A549 (cell line): Measurements from ENCODE around the gene PCSK5. TPM values are rescaled to one million over a fixed set of nuclear protein-coding genes. Genes with fewer than 3 reads are reported as not detected.

Experiments
- ATAC-seq, 2 experiments: fragments of 200-7000 bp in 1 of 2; fragments of >200 bp in 1 of 2; cut with Nextera tagmentation in 1 of 2; cut with Tn5 transposase in 1 of 2; 3 replicates each; pipeline versions ENCODE4 v1.8.0 to v1.9.1; 2018 to 2020; ENCODE audit warnings: mild to moderate bottlenecking in 1 of 2, moderate library complexity in 1 of 2
- CTCF ChIA-PET: fragments of 300-600 bp; sonication (Branson Sonifier 250); formaldehyde crosslinking; extraction: SDS; loops from one replicate; lab custom pipeline; 2021; ENCODE audit warnings: antibody characterized with exemption, inconsistent platforms; lab: Yijun Ruan, JAX
- POLR2A ChIA-PET: fragments of 350-600 bp; formaldehyde crosslinking; extraction: SDS; loops from one replicate; lab custom pipeline; 2021; ENCODE audit warnings: antibody characterized with exemption, inconsistent platforms; lab: Yijun Ruan, JAX
- DNase-seq, 2 experiments: peaks; one replicate each; pipeline versions ENCODE4 v3.0.0 to v3.0.0-alpha.2; 2011 to 2016; ENCODE audit warnings: low read depth in 1 of 2, low spot score in 1 of 2
- FAIRE-seq: peaks from 2 replicates; lab custom pipeline; 2011; peaks lifted over from hg19 to GRCh38; lab: Jason Lieb, UNC
- H3K27ac ChIP-seq, 2 experiments: fragments of >200 bp; sonication (Bioruptor Twin); formaldehyde crosslinking; 3 replicates each; pipeline ENCODE4 v1.5.1; 2016 to 2017
- H3K4me1 ChIP-seq: fragments of >200 bp; sonication (Bioruptor Twin); formaldehyde crosslinking; 3 replicates; pipeline ENCODE4 v1.6.1; 2016
- H3K4me2 ChIP-seq: fragments of >200 bp; sonication (Bioruptor Twin); formaldehyde crosslinking; 3 replicates; pipeline ENCODE4 v1.6.1; 2016
- H3K4me3 ChIP-seq: fragments of >200 bp; sonication (Bioruptor Twin); formaldehyde crosslinking; 3 replicates; pipeline ENCODE4 v1.5.1; 2016
- H3K9me3 ChIP-seq: fragments of >200 bp; sonication (Bioruptor Twin); formaldehyde crosslinking; 3 replicates; pipeline ENCODE4 v1.6.1; 2016
- BCL3 ChIP-seq: fragments of >200 bp; sonication (Bioruptor Twin); formaldehyde crosslinking; IDR thresholded peaks from 3 replicates; pipeline ENCODE4 v1.6.1; 2016
- BHLHE40 ChIP-seq: IDR thresholded peaks from 2 replicates; pipeline ENCODE4 v1.6.1; 2012; ENCODE audit warnings: low read depth, low read length, inconsistent platforms
- CBX2 ChIP-seq: fragments of 200-600 bp; sonication (generic); IDR thresholded peaks from 2 replicates; pipeline ENCODE4 v1.6.1; 2016; ENCODE audit warnings: low read depth, mild to moderate bottlenecking, borderline replicate concordance
- CEBPB ChIP-seq, 2 experiments: fragments of >200 bp in 1 of 2; sonication (Bioruptor Twin) in 1 of 2; formaldehyde crosslinking in 1 of 2; IDR thresholded peaks; 2 replicates each; pipeline ENCODE4 v1.6.1; 2012 to 2016
- CHD4 ChIP-seq: fragments of 200-600 bp; sonication (generic); IDR thresholded peaks from 2 replicates; pipeline ENCODE4 v1.6.1; 2016; ENCODE audit warnings: antibody characterized with exemption, mild to moderate bottlenecking, borderline replicate concordance
- EHF ChIP-seq: fragments of 250-450 bp; sonication (Bioruptor Pico); IDR thresholded peaks from 2 replicates; pipeline ENCODE4 v1.5.0; 2020; ENCODE audit warnings: mild to moderate bottlenecking
- FOSB ChIP-seq: fragments of 250-450 bp; sonication (Bioruptor Pico); IDR thresholded peaks from 2 replicates; pipeline ENCODE4 v1.5.0; 2020; ENCODE audit warnings: mild to moderate bottlenecking, moderate library complexity
- FOSL2 ChIP-seq, 2 experiments: fragments of 450-650 bp in 1 of 2; fragments of >200 bp in 1 of 2; sonication (Bioruptor Twin) in 1 of 2; formaldehyde crosslinking; IDR thresholded peaks; 2 replicates each; pipeline versions ENCODE4 v1.5.0 to v1.6.1; 2016 to 2020; ENCODE audit warnings: mild to moderate bottlenecking in 1 of 2, moderate library complexity in 1 of 2
- FOXS1 ChIP-seq: fragments of 250-450 bp; sonication (Bioruptor Pico); IDR thresholded peaks from 2 replicates; pipeline ENCODE4 v1.5.0; 2020; ENCODE audit warnings: mild to moderate bottlenecking, moderate library complexity
- GATA3 ChIP-seq: IDR thresholded peaks from 2 replicates; pipeline ENCODE4 v1.6.1; 2012; ENCODE audit warnings: borderline replicate concordance
- HES2 ChIP-seq: fragments of >200 bp; sonication (Bioruptor Twin); formaldehyde crosslinking; IDR thresholded peaks from 2 replicates; pipeline ENCODE4 v1.6.1; 2016
- HOXB13 ChIP-seq: fragments of 250-450 bp; sonication (Bioruptor Pico); IDR thresholded peaks from 2 replicates; pipeline ENCODE4 v1.5.0; 2020; ENCODE audit warnings: low read depth, mild to moderate bottlenecking, moderate library complexity
- HOXB5 ChIP-seq: fragments of 250-450 bp; sonication (Bioruptor Pico); IDR thresholded peaks from 2 replicates; pipeline ENCODE4 v1.5.0; 2020; ENCODE audit warnings: mild to moderate bottlenecking, moderate library complexity
- JUN ChIP-seq, 2 experiments: fragments of >200 bp; sonication (Bioruptor Twin); formaldehyde crosslinking; IDR thresholded peaks; 2 replicates in 1 of 2; 3 replicates in 1 of 2; pipeline ENCODE4 v1.6.1; 2016 to 2017
- MAFK ChIP-seq: fragments of 450-650 bp; IDR thresholded peaks from 2 replicates; pipeline ENCODE4 v1.6.1; 2014; ENCODE audit not compliant: partially characterized antibody
- PHF8 ChIP-seq: fragments of 200-600 bp; sonication (generic); IDR thresholded peaks from 2 replicates; pipeline ENCODE4 v1.6.1; 2016; ENCODE audit warnings: low read depth, mild to moderate bottlenecking, antibody characterized with exemption, moderate library complexity, borderline replicate concordance
- POLR2A ChIP-seq: IDR thresholded peaks from 2 replicates; pipeline ENCODE4 v1.6.1; 2012; ENCODE audit warnings: mild to moderate bottlenecking, low read length
- RAD21 ChIP-seq, 2 experiments: fragments of >200 bp in 1 of 2; sonication (Bioruptor Twin) in 1 of 2; formaldehyde crosslinking in 1 of 2; IDR thresholded peaks in 1 of 2; conservative IDR thresholded peaks in 1 of 2; 2 replicates in 1 of 2; 3 replicates in 1 of 2; pipeline ENCODE4 v1.6.1; 2012 to 2018; ENCODE audit warnings: inconsistent platforms in 1 of 2
- RARB ChIP-seq: fragments of 250-450 bp; sonication (Bioruptor Pico); IDR thresholded peaks from 2 replicates; pipeline ENCODE4 v1.8.0; 2021; ENCODE audit warnings: mild to moderate bottlenecking, moderate library complexity
- RNF2 ChIP-seq: fragments of 200-600 bp; sonication (generic); IDR thresholded peaks from 2 replicates; pipeline ENCODE4 v1.6.1; 2016; ENCODE audit warnings: low read depth, mild to moderate bottlenecking, antibody characterized with exemption, moderate library complexity, borderline replicate concordance
- SMC3 ChIP-seq: fragments of >200 bp; sonication (Bioruptor Twin); formaldehyde crosslinking; IDR thresholded peaks from 3 replicates; pipeline ENCODE4 v1.6.1; 2018; ENCODE audit warnings: inconsistent platforms
- TP53 ChIP-seq: fragments of 250-450 bp; sonication (Bioruptor Pico); IDR thresholded peaks from 2 replicates; pipeline ENCODE4 v1.5.0; 2021; ENCODE audit warnings: mild to moderate bottlenecking, moderate library complexity
- ZFP36 ChIP-seq: fragments of 450-650 bp; IDR thresholded peaks from 2 replicates; pipeline ENCODE4 v1.6.1; 2014; ENCODE audit warnings: borderline replicate concordance; ENCODE audit not compliant: partially characterized antibody
- ZSCAN20 ChIP-seq: fragments of 250-450 bp; sonication (Bioruptor Pico); IDR thresholded peaks from 2 replicates; pipeline ENCODE4 v1.8.0; 2022; ENCODE audit warnings: mild to moderate bottlenecking, moderate library complexity
- WGBS: methylation state at CpG from one replicate; pipeline ENCODE4 v1.1.6; 2017; ENCODE audit errors: missing lambda C conversion rate; 5-methylcytosine and 5-hydroxymethylcytosine counted together
- polyA plus RNA-seq, 4 experiments: library from polyadenylated mRNA; depleted of rRNA in 3 of 4; stranded (reverse); fragments of >200 nt; fragmentation: RNase III in 1 of 4; extraction: RNeasy Plus Mini Kit Qiagen cat#74134 plus additional on column Dnase treatment in 1 of 4; gene quantifications; 2 replicates in 3 of 4; 3 replicates in 1 of 4; pipeline ENCODE4 v1.2.3, GENCODE V29; 2011 to 2017

The PCSK5 gene
- polyA plus RNA-seq, 2 of the 4 experiments (the other 2 are of a cell fraction): 1.3 to 6.7 TPM

- no peak for TF ChIP-seq HES2
- TF ChIP-seq MAFK: peak; percentile 78
- TF ChIP-seq, all 56 proteins: peak for 1
- H3K27ac ChIP-seq: no peak overlapping the region
- H3K4me1 ChIP-seq: no peaks in the 10 kb centered on the region
- no peaks in the 10 kb centered on the region for H3K9me3 ChIP-seq
- DNase-seq: no peak
- no peak overlapping the region for H3K4me3 ChIP-seq
- ATAC-seq: no peak
- CTCF ChIA-PET: no interaction called here
- POLR2A ChIA-PET: no interaction called here
- no peak for FAIRE-seq
- no peak overlapping the region for H3K4me2 ChIP-seq
- 79% methylated on average over 5 of the region's 5 CpGs for WGBS
Measured at GRCh38 chr9:76127637-76128036, 237.2 kb downstream of the PCSK5 start.

GRCh38 chr9:76135902-76136301, 245.4 kb downstream of the PCSK5 start:
- no peak for ATAC-seq
- no peak overlapping the region for H3K4me3 ChIP-seq
- TF ChIP-seq HOXB13 (CRISPR knock-in tag): no peak
- no peak for TF ChIP-seq BHLHE40
- no peak for TF ChIP-seq BCL3
- no peak for TF ChIP-seq FOSL2 (IDR thresholded peaks at IDR 0.05)
- TF ChIP-seq FOSL2 (CRISPR knock-in tag; IDR thresholded peaks at IDR 0.05): no peak
- TF ChIP-seq FOXS1 (CRISPR knock-in tag): no peak
- TF ChIP-seq PHF8: no peak
- no peak for TF ChIP-seq EHF
- TF ChIP-seq GATA3: no peak
- no peak for TF ChIP-seq CHD4
- no peak for TF ChIP-seq ZFP36
- no peak for TF ChIP-seq RARB
- TF ChIP-seq CEBPB (IDR thresholded peaks at IDR 0.05): no peak
- no peak overlapping the region for H3K27ac ChIP-seq
- WGBS: 53% methylated on average over 5 of the region's 5 CpGs
- H3K4me2 ChIP-seq: no peak overlapping the region
- CTCF ChIA-PET: no interaction called here
- H3K9me3 ChIP-seq: no peaks in the 10 kb centered on the region
- POLR2A ChIA-PET: no interaction called here
- H3K4me1 ChIP-seq: peaks cover 6% of the 10 kb centered on the region; the same call in 1 of the 3 replicates
- no peak for FAIRE-seq
- no peak for DNase-seq

GRCh38 chr9:76136986-76137385, 246.5 kb downstream of the PCSK5 start:
- 17% methylated on average over 1 of the region's 1 CpG for WGBS
- CTCF ChIA-PET: no interaction called here
- no peak for FAIRE-seq
- no peak overlapping the region for H3K4me2 ChIP-seq
- peak; percentile 6 to 31 for DNase-seq
- ATAC-seq: peak in 1 of 2 experiments; percentile 71; a peak in 4 of 6 replicates
- TF ChIP-seq SMC3 (no peak), FOSL2 (IDR thresholded peaks at IDR 0.05) (no peak), FOSL2 (CRISPR knock-in tag; IDR thresholded peaks at IDR 0.05) (peak; percentile 72)
- H3K4me1 ChIP-seq: peaks cover 6% of the 10 kb centered on the region; the same call in 1 of the 3 replicates
- POLR2A ChIA-PET: interaction anchor here (0.6 kb wide), 1 partner anchor 28 kb away, joined by 3 read pairs; no protein-coding TSS in a partner anchor
- no peaks in the 10 kb centered on the region for H3K9me3 ChIP-seq
- H3K4me3 ChIP-seq: no peak overlapping the region
- no peak overlapping the region for H3K27ac ChIP-seq

GRCh38 chr9:76137931-76138330, 247.5 kb downstream of the PCSK5 start:
- TF ChIP-seq FOSB (CRISPR knock-in tag) (no peak), HOXB5 (no peak), MAFK (no peak), GATA3 (no peak), CEBPB (IDR thresholded peaks at IDR 0.05) (no peak), TP53 (CRISPR knock-in tag) (no peak), JUN (IDR thresholded peaks at IDR 0.05) (no peak), RNF2 (no peak), RAD21 (conservative IDR thresholded peaks at IDR 0.05 in 1 of 2, IDR thresholded peaks at IDR 0.05 in 1 of 2) (no peak), HES2 (no peak), BHLHE40 (no peak), POLR2A (no peak), ZSCAN20 (CRISPR knock-in tag) (no peak), CBX2 (no peak)
- 64% methylated on average over 5 of the region's 5 CpGs for WGBS

More at GRCh38 chr9:76137931-76138330, 247.5 kb downstream of the PCSK5 start:
- DNase-seq: no peak
- Histone ChIP-seq H3K9me3 (no peaks in the 10 kb centered on the region), H3K4me2 (no peak overlapping the region), H3K4me1 (peaks cover 6% of the 10 kb centered on the region; the same call in 1 of the 3 replicates), H3K4me3 (no peak overlapping the region), H3K27ac (no peak overlapping the region)
- POLR2A ChIA-PET: no interaction called here
- FAIRE-seq: no peak
- CTCF ChIA-PET: interaction anchor here (0.8 kb wide), 1 partner anchor 15 kb away, joined by 3 read pairs; no protein-coding TSS in a partner anchor
- no peak for ATAC-seq
